H1 (cell line): Measurements from ENCODE around the gene WDR90. TPM values are rescaled to one million over a fixed set of nuclear protein-coding genes. Genes with fewer than 3 reads are reported as not detected.
A peak's percentile ranks its signal among the peaks of the same experiment; 100 is the strongest.

Source experiments
- ATF2 ChIP-seq: IDR thresholded peaks from 2 replicates; pipeline ENCODE4 v1.6.1; 2012; ENCODE audit warnings: low read length, inconsistent platforms
- BCL11A ChIP-seq, 2 experiments: IDR thresholded peaks; one replicate each; pipeline ENCODE4 v1.6.1; 2011; ENCODE audit warnings: low read depth in 2 of 2, low read length in 2 of 2, mild to moderate bottlenecking in 2 of 2
- CHD1 ChIP-seq: IDR thresholded peaks from 2 replicates; pipeline ENCODE4 v1.6.1; 2012; ENCODE audit warnings: low read depth, low read length, improper control_type of control experiment
- CTCF ChIP-seq, 3 experiments: IDR thresholded peaks; 1 replicate in 2 of 3; 2 replicates in 1 of 3; pipeline versions ENCODE4 v1.5.1 to v1.6.1; 2011; ENCODE audit warnings: low read length in 3 of 3, mild to moderate bottlenecking in 3 of 3, inconsistent platforms in 2 of 3, low read depth in 1 of 3, moderate library complexity in 1 of 3; ENCODE audit not compliant: insufficient read depth in 1 of 3; ENCODE audit errors: control extremely low read depth in 1 of 3
- EZH2 ChIP-seq: fragments of 200-600 bp; sonication (generic); IDR thresholded peaks from 2 replicates; pipeline ENCODE4 v1.7.1; 2012; ENCODE audit warnings: low read depth, mild to moderate bottlenecking, moderate library complexity, low read length, inconsistent platforms; ENCODE audit not compliant: severe bottlenecking
- GABPA ChIP-seq: IDR thresholded peaks from 2 replicates; pipeline ENCODE4 v1.6.1; 2011; ENCODE audit warnings: mild to moderate bottlenecking, low read length, moderate library complexity, borderline replicate concordance; ENCODE audit not compliant: insufficient read depth
- NRF1 ChIP-seq: IDR thresholded peaks from 2 replicates; pipeline ENCODE4 v1.6.1; 2011; ENCODE audit warnings: mild to moderate bottlenecking, low read depth, low read length, improper control_type of control experiment
- RBBP5 ChIP-seq: IDR thresholded peaks from 2 replicates; pipeline ENCODE4 v1.7.1; 2012; ENCODE audit warnings: low read depth, mild to moderate bottlenecking, inconsistent platforms, low read length, moderate library complexity, borderline replicate concordance
- TBP ChIP-seq: IDR thresholded peaks from 2 replicates; pipeline ENCODE4 v1.6.1; 2011; ENCODE audit warnings: low read depth, low read length, improper control_type of control experiment
- polyA plus RNA-seq, 7 experiments: library from polyadenylated mRNA; depleted of rRNA in 3 of 7; stranded (reverse) in 5 of 7; unstranded in 2 of 7; fragments of >200 nt in 5 of 7; fragments of 200-250 nt in 2 of 7; gene quantifications; 1 replicate in 5 of 7; 2 replicates in 1 of 7; 4 replicates in 1 of 7; pipeline versions ENCODE4 v1.2.1 to v1.2.3, GENCODE V29; 2011 to 2013; ENCODE audit warnings: missing spikeins in 2 of 7, mixed read lengths in 2 of 7
- total RNA-seq: library from RNA; stranded (reverse); fragmentation: NEBNext Ultra II Directional; extraction: Animal tissue kit (Norgen Biotek cat#: 25700); gene quantifications from 2 replicates; pipeline ENCODE4 v1.2.1, GENCODE V29; 2021

Gene WDR90
- total and polyA plus RNA-seq, 2 of the 8 experiments (the other 6 are each of a cell fraction or from before 2014, with no cell fraction given): 24.0 to 47.2 TPM

- TF ChIP-seq NRF1 (no peak), CTCF (IDR thresholded peaks at IDR 0.05; ENCODE audit: control extremely low read depth in 1 of 3, insufficient read depth in 1 of 3, low read depth in 1 of 3, low read length in 3 of 3) (peak; percentile 20 to 67 (median 54)), EZH2 (no peak), ATF2 (no peak), GABPA (peak; percentile 63; the same call in 1 of the 2 replicates), BCL11A (IDR thresholded peaks at IDR 0.05; ENCODE audit: low read depth in 2 of 2, low read length in 2 of 2) (no peak), RBBP5 (no peak), TBP (no peak), CHD1 (no peak)
These were observed 48.4 kb upstream of the WDR90 start (continued) for GRCh38 chr16:600781-601180.
